Measurements from ENCODE around the gene SPAG8.

GRCh38 chr9:35816708-35817107, 4.6 kb upstream of the SPAG8 start:
- TF ChIP-seq CTCF (conservative IDR thresholded peaks at IDR 0.05 in 1 of 2, IDR thresholded peaks at IDR 0.05 in 1 of 2; ENCODE audit: extremely low read depth in 1 of 2, insufficient read depth in 1 of 2, low read depth in 1 of 2, low read length in 2 of 2): peak in 1 of 2 donors; percentile 9
- TF ChIP-seq EZH2 (IDR thresholded peaks at IDR 0.05; ENCODE audit: borderline replicate concordance, low read length): no peak

Data from mammary epithelial cell (primary cell).